Colonic mucosa (tissue), 4 donors: ENCODE results near the gene TRH. TPM values are rescaled to one million over a fixed set of nuclear protein-coding genes. Genes with fewer than 3 reads are reported as not detected.

Experiments
- DNase-seq: peaks from one replicate; pipeline ENCODE4 v3.0.0-alpha.2; 2020
- H3K27ac ChIP-seq: fragments of 200-600 bp; one replicate; pipeline ENCODE4 v1.8.0; 2021
- H3K27me3 ChIP-seq: fragments of 200-600 bp; one replicate; pipeline ENCODE4 v1.8.0; 2021
- H3K36me3 ChIP-seq: fragments of 200-600 bp; one replicate; pipeline ENCODE4 v1.8.0; 2021
- H3K4me1 ChIP-seq: fragments of 200-600 bp; one replicate; pipeline ENCODE4 v1.8.0; 2021; ENCODE audit warnings: mild to moderate bottlenecking
- H3K4me3 ChIP-seq: fragments of 200-600 bp; one replicate; pipeline ENCODE4 v1.8.0; 2021
- H3K9ac ChIP-seq, 2 donors: one replicate each; pipeline ENCODE4 v1.7.0; 2013; ENCODE audit warnings: control low read depth in 2 of 2, low read depth in 2 of 2, low read length in 2 of 2
- H3K9me3 ChIP-seq: fragments of 200-600 bp; one replicate; pipeline ENCODE4 v1.8.0; 2021
- CTCF ChIP-seq: fragments of 200-600 bp; IDR thresholded peaks from one replicate; pipeline ENCODE4 v1.8.0; 2022; ENCODE audit warnings: antibody characterized with exemption, mild to moderate bottlenecking
- intact Hi-C: fragments of 100-400 bp; cut with DNase I; formaldehyde crosslinking; loops from one replicate; pipeline ENCODE4 v1.14.1; 2022
- total RNA-seq, 2 donors: library from RNA; stranded (reverse); fragmentation: NEBNext Ultra II Directional in 1 of 2; extraction: Animal tissue kit (Norgen Biotek cat#: 25700) in 1 of 2; gene quantifications; one replicate each; pipeline ENCODE4 v1.2.1, GENCODE V29; 2021
- donor health status: healthy.
- donor health status: DM: no; HTN: no; CAD: no.
- donor health status: DM: no; HTN: no; CAD: no.

TRH gene
- total RNA-seq, 2 donors from 2014 or later = not detected

GRCh38 chr3:129973853-129974563 is 512 bp upstream of the TRH start:
- intact Hi-C loops = no loop called here
- Histone ChIP-seq H3K4me1 (no peaks in the 10 kb centered on the region), H3K27ac (no peak overlapping the region), H3K4me3 (no peak overlapping the region), H3K9me3 (no peaks in the 10 kb centered on the region), H3K9ac (no peak overlapping the region), H3K27me3 (peaks cover 29% of the 10 kb centered on the region), H3K36me3 (no peaks in the 10 kb centered on the region)
- TF ChIP-seq CTCF = no peak
- no peak for DNase-seq

GRCh38 chr3:129974833-129975704 is 549 bp downstream of the TRH start:
- no peak for DNase-seq
- TF ChIP-seq CTCF = no peak
- no peaks in the 10 kb centered on the region for H3K36me3 ChIP-seq
- no peaks in the 10 kb centered on the region for H3K4me1 ChIP-seq
- intact Hi-C loops = no loop called here
- H3K27me3 ChIP-seq = peaks cover 29% of the 10 kb centered on the region
- H3K9ac ChIP-seq = no peak overlapping the region
- no peaks in the 10 kb centered on the region for H3K9me3 ChIP-seq
- H3K27ac ChIP-seq = no peak overlapping the region
- no peak overlapping the region for H3K4me3 ChIP-seq

- Histone ChIP-seq H3K36me3 (no peaks in the 10 kb centered on the region), H3K9me3 (no peaks in the 10 kb centered on the region), H3K4me1 (no peaks in the 10 kb centered on the region), H3K4me3 (no peak overlapping the region), H3K27me3 (peaks cover 29% of the 10 kb centered on the region), H3K27ac (no peak overlapping the region), H3K9ac (no peak overlapping the region)
- no peak for TF ChIP-seq CTCF
- intact Hi-C loops = no loop called here
- no peak for DNase-seq
Observed at GRCh38 chr3:129975705-129976048, 1.2 kb downstream of the TRH start.

- H3K27me3 ChIP-seq = peaks cover 29% of the 10 kb centered on the region
Observed at GRCh38 chr3:129976286-129976685, 1.8 kb downstream of the TRH start.

GRCh38 chr3:129978123-129978522 is 3.6 kb downstream of the TRH start:
- Histone ChIP-seq H3K27me3 (peaks cover 29% of the 10 kb centered on the region), H3K27ac (no peak overlapping the region), H3K4me1 (no peaks in the 10 kb centered on the region), H3K9me3 (no peaks in the 10 kb centered on the region), H3K4me3 (no peak overlapping the region), H3K36me3 (no peaks in the 10 kb centered on the region), H3K9ac (no peak overlapping the region)
- TF ChIP-seq CTCF = no peak
- intact Hi-C loops = no loop called here
- no peak for DNase-seq

More at GRCh38 chr3:129976286-129976685, 1.8 kb downstream of the TRH start:
- Histone ChIP-seq H3K36me3 (no peaks in the 10 kb centered on the region), H3K9ac (no peak overlapping the region), H3K27ac (no peak overlapping the region), H3K4me3 (no peak overlapping the region), H3K9me3 (no peaks in the 10 kb centered on the region), H3K4me1 (no peaks in the 10 kb centered on the region)
- DNase-seq = no peak
- intact Hi-C loops = no loop called here
- TF ChIP-seq CTCF = no peak
